GM18505 (cell line): Measurements from ENCODE around the gene TICRR.
"Not testable (repeated sequence)": the region's sequence is repeated elsewhere in the genome, so short reads cannot be mapped to it uniquely, and the experiment has no call there.

Source experiments
- ATAC-seq: cut with Tn5 transposase; IDR thresholded peaks from one replicate; pipeline ENCODE4 v1.9.1; 2021; ENCODE audit not compliant: unreplicated experiment
- POLR2A ChIP-seq: IDR thresholded peaks from 4 replicates; pipeline ENCODE4 v1.6.1; 2011; ENCODE audit warnings: borderline replicate concordance; ENCODE audit not compliant: insufficient read depth, insufficient read length; ENCODE audit errors: extremely low read depth

Gene TICRR

GRCh38 chr15:89553632-89554031 is 21.6 kb upstream of the TICRR start:
- no peak for ATAC-seq
- TF ChIP-seq POLR2A: no peak

- TF ChIP-seq POLR2A: no peak
- ATAC-seq: no peak
Measured at GRCh38 chr15:89554247-89554646, 21.0 kb upstream of the TICRR start.

GRCh38 chr15:89555768-89556167 is 19.5 kb upstream of the TICRR start:
- no peak for ATAC-seq
- no peak for TF ChIP-seq POLR2A

- no peak for TF ChIP-seq POLR2A
- no peak for ATAC-seq
Measured at GRCh38 chr15:89556413-89557262, 18.6 kb upstream of the TICRR start.

GRCh38 chr15:89559769-89560264 is 15.5 kb upstream of the TICRR start:
- no peak for TF ChIP-seq POLR2A
- no peak for ATAC-seq

- TF ChIP-seq POLR2A: no peak
- no peak for ATAC-seq
Measured at GRCh38 chr15:89566181-89566580, 9.1 kb upstream of the TICRR start.

- no peak for ATAC-seq
- TF ChIP-seq POLR2A: no peak
Measured at GRCh38 chr15:89566621-89567294, 8.5 kb upstream of the TICRR start.

GRCh38 chr15:89569090-89569745 is 6.1 kb upstream of the TICRR start:
- TF ChIP-seq POLR2A: no peak

GRCh38 chr15:89575656-89576416 is 567 bp downstream of the TICRR start:
- no peak for TF ChIP-seq POLR2A
- ATAC-seq: peak; percentile 25

More at GRCh38 chr15:89569090-89569745, 6.1 kb upstream of the TICRR start:
- no peak for ATAC-seq

- ATAC-seq: no peak
Measured at GRCh38 chr15:89576417-89576773, 1.1 kb downstream of the TICRR start.

GRCh38 chr15:89577776-89578115 is 2.5 kb downstream of the TICRR start:
- no peak for ATAC-seq
- TF ChIP-seq POLR2A: no peak

More at GRCh38 chr15:89576417-89576773, 1.1 kb downstream of the TICRR start:
- TF ChIP-seq POLR2A: no peak

- no peak for TF ChIP-seq POLR2A
- ATAC-seq: no peak
Measured at GRCh38 chr15:89578146-89578545, 2.9 kb downstream of the TICRR start.

GRCh38 chr15:89580747-89581146 is 5.5 kb downstream of the TICRR start:
- ATAC-seq: not testable (repeated sequence)
